GM21390 (cell line): Measurements from ENCODE around the gene MAL.

Experiments used
- ATAC-seq: cut with Tn5 transposase; IDR thresholded peaks from one replicate; pipeline ENCODE4 v1.9.1; 2021; ENCODE audit not compliant: unreplicated experiment

Gene MAL

GRCh38 chr2:95047629-95048510 is 22.4 kb downstream of the MAL start:
- no peak for ATAC-seq

GRCh38 chr2:95048825-95049682 is 23.5 kb downstream of the MAL start:
- no peak for ATAC-seq

GRCh38 chr2:95049683-95049955 is 24.1 kb downstream of the MAL start:
- no peak for ATAC-seq

GRCh38 chr2:95049961-95050360 is 24.5 kb downstream of the MAL start:
- no peak for ATAC-seq

GRCh38 chr2:95050385-95051300 is 25.1 kb downstream of the MAL start:
- ATAC-seq, result no peak

- ATAC-seq, result no peak
Measured at GRCh38 chr2:95051626-95052025, 26.1 kb downstream of the MAL start.

- ATAC-seq, result no peak
Measured at GRCh38 chr2:95052307-95052706, 26.8 kb downstream of the MAL start.

- ATAC-seq, result no peak
Measured at GRCh38 chr2:95052804-95053479, 27.4 kb downstream of the MAL start.

GRCh38 chr2:95053543-95053942 is 28.0 kb downstream of the MAL start:
- ATAC-seq, result no peak

GRCh38 chr2:95054016-95054415 is 28.5 kb downstream of the MAL start:
- ATAC-seq, result no peak

- no peak for ATAC-seq
Measured at GRCh38 chr2:95055262-95055661, 29.8 kb downstream of the MAL start.

- no peak for ATAC-seq
Measured at GRCh38 chr2:95056044-95056443, 30.5 kb downstream of the MAL start.

GRCh38 chr2:95056461-95057459 is 31.3 kb downstream of the MAL start:
- no peak for ATAC-seq

GRCh38 chr2:95057535-95058370 is 32.2 kb downstream of the MAL start:
- no peak for ATAC-seq

GRCh38 chr2:95058466-95058988 is 33.0 kb downstream of the MAL start:
- no peak for ATAC-seq

GRCh38 chr2:95058989-95059641 is 33.6 kb downstream of the MAL start:
- no peak for ATAC-seq

- no peak for ATAC-seq
Measured at GRCh38 chr2:95059656-95060370, 34.3 kb downstream of the MAL start.
